ENCODE measurements around the gene CLC.
A peak's percentile ranks its signal among the peaks of the same experiment; 100 is the strongest.

The CLC gene

GRCh38 chr19:39686739-39687138, 51.1 kb downstream of the CLC start:
- no peak for DNase-seq (ENCODE audit: insufficient read length, low spot score)
- no peak for FAIRE-seq
- peak; percentile 62 for TF ChIP-seq SPI1 (IDR thresholded peaks at IDR 0.05; ENCODE audit: low read depth, low read length)
- TF ChIP-seq POLR2AphosphoS5 (IDR thresholded peaks at IDR 0.05; ENCODE audit: low read depth, low read length) = no peak

GRCh38 chr19:39684267-39684666, 53.6 kb downstream of the CLC start:
- FAIRE-seq = no peak
- DNase-seq (ENCODE audit: insufficient read length, low spot score) = no peak
- TF ChIP-seq POU2F2 (IDR thresholded peaks at IDR 0.05; ENCODE audit: low read depth, low read length) (no peak), POLR2A (IDR thresholded peaks at IDR 0.05; ENCODE audit: low read depth, low read length) (no peak), PAX5 (IDR thresholded peaks at IDR 0.05; ENCODE audit: insufficient read depth, low read length, severe bottlenecking) (no peak)

GRCh38 chr19:39681416-39681815, 56.4 kb downstream of the CLC start:
- DNase-seq (ENCODE audit: insufficient read length, low spot score) (no peak), FAIRE-seq (peak; percentile 43)
- TF ChIP-seq POU2F2 (IDR thresholded peaks at IDR 0.05; ENCODE audit: low read depth, low read length) (no peak), TAF1 (IDR thresholded peaks at IDR 0.05; ENCODE audit: low read depth, low read length) (no peak), POLR2AphosphoS5 (IDR thresholded peaks at IDR 0.05; ENCODE audit: low read depth, low read length) (no peak), POLR2A (IDR thresholded peaks at IDR 0.05; ENCODE audit: low read depth, low read length) (no peak), PAX5 (IDR thresholded peaks at IDR 0.05; ENCODE audit: insufficient read depth, low read length, severe bottlenecking) (no peak)

Data from GM12891 (cell line).